Activated T-cell treated with anti-CD3 and anti-CD28 coated beads, Interleukin-2, amount 50 U/mL, for 72 hours (primary cell): Measurements from ENCODE around the gene IMMP1L. TPM values are rescaled to one million over a fixed set of nuclear protein-coding genes. Genes with fewer than 3 reads are reported as not detected.
A peak's percentile ranks its signal among the peaks of the same experiment; 100 is the strongest.
"Not testable (repeated sequence)": the region's sequence is repeated elsewhere in the genome, so short reads cannot be mapped to it uniquely, and the experiment has no call there.

Experiments used
- ATAC-seq, 2 donors: fragments of 150-1000 bp; cut with Tn5 transposase; replicated peaks in 1 of 2; 2 replicates each; pipeline ENCODE4 v1.10.0; 2021; ENCODE audit warnings: moderate library complexity in 2 of 2, mild to moderate bottlenecking in 1 of 2
- DNase-seq, 2 donors: peaks; one replicate each; pipeline ENCODE4 v3.0.0; 2021 to 2022; ENCODE audit warnings: mixed read lengths in 1 of 2
- H3K27ac Mint-ChIP-seq: one replicate; pipeline ENCODE4 v1.8.0; 2022; ENCODE audit warnings: mild to moderate bottlenecking, moderate library complexity, mixed read lengths
- H3K27me3 Mint-ChIP-seq: one replicate; pipeline ENCODE4 v1.8.0; 2022; ENCODE audit warnings: low read depth, mixed read lengths
- H3K36me3 Mint-ChIP-seq, 2 donors: one replicate each; pipeline ENCODE4 v1.8.0; 2022; ENCODE audit warnings: mixed read lengths in 2 of 2, mild to moderate bottlenecking in 1 of 2; ENCODE audit not compliant: insufficient read depth in 2 of 2
- H3K4me1 Mint-ChIP-seq: one replicate; pipeline ENCODE4 v1.8.0; 2022; ENCODE audit warnings: low read depth, mixed read lengths
- H3K4me3 Mint-ChIP-seq, 2 donors: one replicate each; pipeline ENCODE4 v1.8.0; 2022; ENCODE audit warnings: mild to moderate bottlenecking in 2 of 2, mixed read lengths in 2 of 2, moderate library complexity in 2 of 2
- H3K9me3 Mint-ChIP-seq, 2 donors: one replicate each; pipeline ENCODE4 v1.8.0; 2022; ENCODE audit warnings: mixed read lengths in 2 of 2
- total RNA-seq, 2 donors: library from RNA; stranded (reverse); gene quantifications; one replicate each; pipeline ENCODE4 v1.2.3, GENCODE V29; 2022

IMMP1L gene
- total RNA-seq, 2 donors from 2014 or later, result 27.0 to 33.3 TPM

DNA sequence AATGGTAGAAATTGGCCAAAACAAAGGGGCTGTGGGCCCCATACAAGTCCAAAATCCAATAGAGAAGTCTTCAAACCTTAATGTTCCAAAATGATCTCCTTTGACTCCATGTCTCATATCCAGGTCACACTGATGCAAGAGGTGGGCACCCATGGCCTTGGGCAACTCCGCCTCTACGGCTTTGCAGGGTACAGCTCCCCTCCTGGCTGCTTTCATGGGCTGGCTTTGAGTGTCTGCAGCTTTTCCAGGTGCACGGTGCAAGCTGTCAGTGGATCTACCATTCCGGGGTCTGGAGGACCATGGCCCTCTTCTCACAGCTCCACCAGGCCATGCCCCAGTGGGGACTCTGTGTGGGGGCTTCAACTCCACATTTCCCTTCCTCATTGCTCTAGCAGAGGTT is 15.7 kb downstream of the IMMP1L start:
- H3K27ac Mint-ChIP-seq, H3K27me3 Mint-ChIP-seq, H3K4me3 Mint-ChIP-seq, H3K9me3 Mint-ChIP-seq, ATAC-seq, DNase-seq: not testable (repeated sequence)
- peaks cover 17 to 29% of the 10 kb centered on the region in 2 donors for H3K36me3 Mint-ChIP-seq
- H3K4me1 Mint-ChIP-seq, result peaks cover 19% of the 10 kb centered on the region

DNA sequence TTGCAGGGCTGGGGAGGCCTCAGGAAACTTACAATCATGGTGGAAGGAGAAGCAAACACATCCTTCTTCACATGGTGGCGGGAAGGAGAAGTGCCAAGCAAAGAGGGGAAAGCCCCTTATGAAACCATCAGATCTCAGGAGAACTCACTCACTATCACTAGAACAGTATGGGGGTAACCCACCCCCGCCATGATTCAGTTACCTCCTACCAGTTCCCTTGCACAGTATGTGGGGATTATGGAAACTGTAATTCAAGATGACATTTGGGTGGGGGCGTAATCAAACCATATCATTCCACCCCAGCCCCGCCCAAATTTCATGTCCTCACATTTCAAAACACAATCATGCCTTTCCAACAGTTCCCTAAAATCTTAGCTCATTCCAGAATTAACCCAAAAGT is 16.2 kb downstream of the IMMP1L start:
- no peak for ATAC-seq
- Mint-ChIP-seq H3K27ac (no peak overlapping the region), H3K4me1 (peaks cover 19% of the 10 kb centered on the region), H3K9me3 (peaks cover 4 to 6% of the 10 kb centered on the region in 2 donors), H3K36me3 (peaks cover 17 to 29% of the 10 kb centered on the region in 2 donors), H3K4me3 (no peak overlapping the region), H3K27me3 (no peaks in the 10 kb centered on the region)
- no peak for DNase-seq

DNA sequence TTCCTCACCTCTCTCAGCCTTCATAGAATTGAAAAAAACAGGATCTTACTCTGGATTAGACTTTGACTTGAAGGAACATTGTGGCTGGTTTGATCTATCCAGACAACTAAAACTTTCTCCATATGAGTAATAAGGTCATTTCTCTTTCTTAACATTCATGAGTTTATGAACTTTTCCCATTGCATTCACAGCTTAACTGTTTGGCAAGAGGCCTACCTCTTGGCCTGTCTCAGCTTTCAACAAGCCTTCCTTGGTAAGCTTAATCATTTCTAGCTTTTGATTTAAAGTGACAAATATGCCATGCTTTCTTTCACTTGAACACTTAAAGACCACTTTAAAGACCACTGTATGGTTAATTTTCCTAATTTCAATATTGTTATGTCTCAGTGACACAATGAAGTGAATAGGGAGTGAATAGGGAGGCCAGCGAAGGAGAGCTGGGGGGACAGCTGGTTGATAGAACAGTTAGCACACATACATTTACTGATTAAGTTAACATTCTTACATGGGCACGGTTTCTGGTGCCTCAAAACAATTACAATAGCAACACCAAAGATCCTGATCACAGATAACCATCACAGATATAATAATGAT is 17.0 kb downstream of the IMMP1L start:
- Mint-ChIP-seq H3K27ac (peak overlapping the region; percentile 1), H3K4me1 (peaks cover 19% of the 10 kb centered on the region), H3K9me3 (peaks cover 4 to 6% of the 10 kb centered on the region in 2 donors), H3K27me3 (no peaks in the 10 kb centered on the region), H3K36me3 (peaks cover 17 to 29% of the 10 kb centered on the region in 2 donors), H3K4me3 (no peak overlapping the region)
- no peak for DNase-seq
- no peak for ATAC-seq

DNA sequence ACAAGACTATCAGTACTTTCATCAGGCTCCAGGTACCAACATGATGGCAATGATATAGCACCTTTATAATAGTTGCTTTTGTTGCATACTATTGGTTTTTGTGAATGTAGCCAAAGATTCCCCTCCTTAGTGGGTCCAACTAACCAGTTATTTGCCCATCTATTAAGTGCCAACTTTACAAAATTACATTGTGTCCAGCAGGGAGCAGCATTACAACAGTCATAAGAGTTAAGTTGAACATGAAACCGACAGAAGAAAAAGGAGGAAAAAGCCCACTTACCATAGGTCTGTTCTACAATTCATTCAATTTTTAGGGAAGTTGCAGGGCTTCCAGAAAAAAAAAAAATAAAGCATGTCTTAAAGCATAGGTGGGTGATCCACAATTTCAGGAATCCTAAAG is 21.6 kb downstream of the IMMP1L start:
- Mint-ChIP-seq H3K36me3 (peaks cover 2 to 3% of the 10 kb centered on the region in 2 donors), H3K27ac (no peak overlapping the region), H3K9me3 (no peaks in the 10 kb centered on the region), H3K4me3 (no peak overlapping the region), H3K27me3 (no peaks in the 10 kb centered on the region), H3K4me1 (peaks cover 15% of the 10 kb centered on the region)
- no peak for ATAC-seq
- DNase-seq, result no peak

DNA sequence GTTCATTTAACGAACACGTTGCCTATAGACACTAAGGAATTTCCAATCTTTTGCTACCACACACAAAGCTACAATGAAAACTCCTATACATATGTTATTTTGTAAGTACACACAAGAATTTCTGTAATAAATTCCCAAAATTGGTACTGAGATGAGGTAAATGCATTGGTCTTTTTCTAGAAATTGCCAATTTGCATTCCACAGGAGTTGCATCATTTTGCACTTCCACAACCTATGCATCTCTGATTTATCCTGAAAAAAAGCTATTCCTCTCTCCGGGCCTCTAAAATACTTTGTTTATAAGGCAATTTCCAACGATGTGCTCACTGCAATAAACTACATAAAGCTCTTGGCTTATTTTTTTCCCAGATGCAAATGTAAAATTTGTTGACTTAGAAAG is 24.9 kb downstream of the IMMP1L start:
- Mint-ChIP-seq H3K27ac (no peak overlapping the region), H3K27me3 (no peaks in the 10 kb centered on the region), H3K9me3 (no peaks in the 10 kb centered on the region), H3K36me3 (no peaks in the 10 kb centered on the region), H3K4me1 (peaks cover 5% of the 10 kb centered on the region), H3K4me3 (no peak overlapping the region)
- ATAC-seq (no peak), DNase-seq (no peak)

DNA sequence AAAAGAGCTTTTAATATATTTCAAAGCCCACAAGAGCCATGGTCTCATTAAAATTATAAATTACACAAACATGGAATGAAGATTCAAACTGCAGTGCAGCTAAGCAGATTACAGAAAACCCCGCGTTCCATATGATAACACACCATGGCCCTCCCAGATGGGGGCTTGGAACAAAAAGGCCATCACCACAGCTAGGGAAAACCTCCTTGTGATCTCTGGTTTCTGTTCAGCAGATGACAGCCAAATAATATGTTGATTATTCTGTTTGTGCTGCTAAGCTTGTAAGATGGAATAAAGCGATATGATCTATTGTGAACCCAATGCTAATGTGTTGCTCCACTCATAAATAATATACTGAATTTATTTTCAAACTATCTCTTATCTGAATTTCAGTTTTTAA is 28.5 kb downstream of the IMMP1L start:
- H3K9me3 Mint-ChIP-seq, result no peaks in the 10 kb centered on the region
- no peaks in the 10 kb centered on the region for H3K36me3 Mint-ChIP-seq
- no peak overlapping the region for H3K4me3 Mint-ChIP-seq
- no peaks in the 10 kb centered on the region for H3K27me3 Mint-ChIP-seq
- H3K27ac Mint-ChIP-seq, result no peak overlapping the region
- DNase-seq, result no peak
- H3K4me1 Mint-ChIP-seq, result peaks cover 5% of the 10 kb centered on the region
- no peak for ATAC-seq

DNA sequence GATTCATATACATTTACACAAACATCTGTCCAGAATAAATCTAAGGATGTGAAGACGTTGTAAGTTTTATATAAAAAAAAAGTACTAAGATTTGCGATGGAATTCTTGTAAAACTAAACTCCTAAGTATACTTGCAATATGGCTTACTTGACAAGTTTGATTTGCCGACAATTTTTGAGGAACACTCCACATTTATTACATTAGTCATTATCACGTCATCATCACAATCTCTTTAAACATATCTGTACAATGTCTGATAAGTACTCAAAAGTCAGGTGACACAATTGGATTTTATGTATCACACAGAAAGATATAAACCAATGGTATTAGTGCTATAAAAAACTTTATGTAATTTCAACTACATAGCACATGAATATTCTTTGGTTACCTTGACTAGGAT is 30.4 kb downstream of the IMMP1L start:
- ATAC-seq (no peak), DNase-seq (no peak)
- no peaks in the 10 kb centered on the region for H3K27me3 Mint-ChIP-seq
- H3K27ac Mint-ChIP-seq, result no peak overlapping the region
- no peaks in the 10 kb centered on the region for H3K9me3 Mint-ChIP-seq
- no peaks in the 10 kb centered on the region for H3K36me3 Mint-ChIP-seq
- H3K4me3 Mint-ChIP-seq, result no peak overlapping the region
- H3K4me1 Mint-ChIP-seq, result peaks cover 5% of the 10 kb centered on the region

DNA sequence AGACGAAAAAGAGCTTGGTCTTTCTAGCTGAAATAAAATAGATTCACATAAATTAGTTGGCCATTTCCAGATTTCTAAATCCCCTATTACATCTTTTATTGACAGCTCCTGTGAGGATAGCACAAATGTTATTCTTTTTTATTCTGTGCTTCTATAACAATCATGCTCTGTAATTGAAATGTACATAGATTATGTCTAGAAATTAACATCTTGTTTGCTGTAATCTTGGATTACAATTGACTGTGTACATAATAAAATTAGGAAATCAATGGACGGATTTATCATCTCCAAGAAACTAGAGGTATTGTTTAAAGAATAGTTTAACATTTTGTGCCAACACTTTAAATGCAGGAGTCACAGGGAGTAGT is 31.2 kb downstream of the IMMP1L start:
- ATAC-seq, result no peak
- Mint-ChIP-seq H3K36me3 (no peaks in the 10 kb centered on the region), H3K27me3 (no peaks in the 10 kb centered on the region), H3K4me3 (no peak overlapping the region), H3K9me3 (no peaks in the 10 kb centered on the region), H3K27ac (no peak overlapping the region), H3K4me1 (peaks cover 5% of the 10 kb centered on the region)
- no peak for DNase-seq

DNA sequence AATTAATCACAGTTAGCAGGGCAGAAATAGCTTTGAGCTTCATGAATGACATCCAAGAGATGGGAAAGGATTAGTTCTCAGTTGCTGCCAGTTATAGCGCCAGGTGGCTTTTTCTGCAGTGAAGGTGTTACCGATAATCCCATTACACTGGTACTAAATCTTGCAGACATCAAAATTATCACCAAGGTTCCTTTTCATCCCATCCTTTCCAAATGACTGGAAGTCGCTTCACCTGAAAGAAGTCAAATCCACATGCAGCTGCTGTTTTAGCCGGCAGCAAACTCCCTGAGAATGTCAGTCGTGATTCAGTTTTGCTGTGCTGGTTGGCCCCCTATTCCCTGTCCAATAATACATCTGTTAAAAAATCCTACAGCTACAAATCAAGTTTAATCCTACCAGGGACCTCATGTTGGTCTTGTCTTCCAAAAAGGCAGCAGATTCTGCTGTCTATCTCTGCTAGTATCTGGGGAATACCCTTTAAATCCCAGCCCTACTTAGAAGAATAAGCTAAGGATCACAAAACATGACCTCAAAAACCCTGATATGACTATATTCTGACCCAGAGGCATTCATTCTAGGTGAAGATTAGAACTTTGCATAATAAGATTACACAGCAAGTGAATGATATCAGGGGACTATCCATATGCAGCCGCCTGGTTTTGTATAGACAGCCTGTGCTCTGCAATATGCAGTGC is 31.7 kb downstream of the IMMP1L start:
- peaks cover 5% of the 10 kb centered on the region for H3K4me1 Mint-ChIP-seq
- ATAC-seq (peak in 1 of 2 donors; percentile 30), DNase-seq (no peak)
- no peaks in the 10 kb centered on the region for H3K36me3 Mint-ChIP-seq
- H3K9me3 Mint-ChIP-seq, result no peaks in the 10 kb centered on the region
- H3K4me3 Mint-ChIP-seq, result no peak overlapping the region
- peak overlapping the region; percentile 68 for H3K27ac Mint-ChIP-seq
- H3K27me3 Mint-ChIP-seq, result no peaks in the 10 kb centered on the region

DNA sequence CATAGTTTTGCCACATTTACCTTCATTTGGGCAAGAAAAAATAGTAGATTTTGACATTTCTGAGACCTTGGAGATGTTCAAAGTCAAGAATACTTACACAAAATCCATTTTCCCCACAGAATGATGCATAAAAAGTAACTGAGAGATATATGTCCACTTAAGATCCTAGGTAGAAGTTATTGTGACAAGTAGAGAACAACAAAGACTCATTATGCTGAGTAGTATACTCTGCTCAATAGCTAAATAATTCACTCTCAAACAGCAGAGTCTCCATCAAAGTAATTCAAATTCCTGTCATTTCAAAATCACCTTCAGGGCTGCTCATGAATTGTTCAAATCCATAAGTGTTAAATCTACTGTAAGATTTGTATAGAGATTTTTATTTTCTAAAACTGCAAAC is 35.3 kb downstream of the IMMP1L start:
- H3K27me3 Mint-ChIP-seq, result no peaks in the 10 kb centered on the region
- ATAC-seq (no peak), DNase-seq (no peak)
- no peaks in the 10 kb centered on the region for H3K9me3 Mint-ChIP-seq
- H3K36me3 Mint-ChIP-seq, result peaks cover 0 to 3% of the 10 kb centered on the region in 2 donors
- no peaks in the 10 kb centered on the region for H3K4me1 Mint-ChIP-seq
- H3K4me3 Mint-ChIP-seq, result no peak overlapping the region
- H3K27ac Mint-ChIP-seq, result no peak overlapping the region

DNA sequence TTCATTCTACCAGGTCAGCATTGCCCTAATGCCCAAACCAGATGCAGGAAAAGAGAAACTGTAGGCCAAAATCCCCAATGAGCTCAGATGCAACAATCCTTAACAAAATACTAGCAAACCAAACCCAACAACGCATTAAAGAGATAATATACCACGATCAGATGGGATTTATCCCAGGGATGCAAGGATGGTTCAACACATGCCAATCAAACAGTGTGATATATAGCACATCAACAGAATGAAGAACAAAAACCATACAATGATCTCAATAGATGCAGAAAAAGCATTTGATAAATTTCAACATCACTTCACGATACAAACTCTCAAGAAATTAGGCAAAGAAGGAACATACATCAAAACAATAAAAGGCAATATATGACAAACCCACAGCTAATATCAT is 45.0 kb downstream of the IMMP1L start:
- ATAC-seq, result no peak
- no peak overlapping the region for H3K4me3 Mint-ChIP-seq
- no peak for DNase-seq
- no peaks in the 10 kb centered on the region for H3K27me3 Mint-ChIP-seq
- peaks cover 2 to 10% of the 10 kb centered on the region in 2 donors for H3K9me3 Mint-ChIP-seq
- H3K4me1 Mint-ChIP-seq, result no peaks in the 10 kb centered on the region
- peaks cover 7 to 31% of the 10 kb centered on the region in 2 donors for H3K36me3 Mint-ChIP-seq
- no peak overlapping the region for H3K27ac Mint-ChIP-seq

DNA sequence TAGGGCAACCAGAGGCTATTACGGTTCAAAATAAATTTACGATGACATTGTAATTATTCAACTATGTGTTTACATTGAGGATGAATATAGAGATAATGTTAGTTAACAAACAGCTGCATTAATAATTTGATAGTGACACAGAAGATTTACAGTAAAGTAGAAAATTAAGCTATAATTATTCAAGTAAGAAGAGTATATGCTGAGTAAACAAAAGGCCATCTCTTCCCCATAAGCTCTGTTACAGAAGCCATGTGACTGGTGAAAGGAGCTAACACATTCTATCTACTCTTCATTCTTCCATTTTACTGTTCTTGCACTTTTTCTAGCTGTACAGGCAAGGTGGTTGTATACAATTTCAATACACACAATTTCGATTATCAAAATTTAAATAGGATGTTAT is 54.2 kb downstream of the IMMP1L start:
- Mint-ChIP-seq H3K9me3 (no peaks in the 10 kb centered on the region), H3K27me3 (no peaks in the 10 kb centered on the region), H3K27ac (no peak overlapping the region), H3K4me3 (no peak overlapping the region), H3K36me3 (peaks cover 0 to 17% of the 10 kb centered on the region in 2 donors), H3K4me1 (no peaks in the 10 kb centered on the region)
- DNase-seq (no peak), ATAC-seq (no peak)

DNA sequence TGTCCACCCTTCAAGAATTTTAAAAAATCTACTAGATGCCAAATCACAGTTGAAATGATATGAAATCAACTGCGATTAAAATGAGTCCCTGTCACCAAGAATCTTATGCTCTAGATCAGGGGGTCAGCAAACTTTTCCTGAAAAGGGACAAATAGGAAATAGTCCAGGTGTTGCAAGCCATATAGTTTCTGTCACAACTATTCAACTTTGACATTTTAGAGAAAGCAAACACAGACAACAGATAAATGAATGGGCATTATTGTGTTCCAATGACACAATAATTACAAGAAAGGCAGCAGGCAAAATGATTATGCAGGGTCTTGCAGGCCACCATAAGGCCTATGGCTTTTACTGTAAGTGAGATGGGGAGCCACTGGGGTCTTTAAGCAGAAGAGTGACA is 58.6 kb downstream of the IMMP1L start:
- Mint-ChIP-seq H3K4me1 (no peaks in the 10 kb centered on the region), H3K27ac (no peak overlapping the region)

DNA sequence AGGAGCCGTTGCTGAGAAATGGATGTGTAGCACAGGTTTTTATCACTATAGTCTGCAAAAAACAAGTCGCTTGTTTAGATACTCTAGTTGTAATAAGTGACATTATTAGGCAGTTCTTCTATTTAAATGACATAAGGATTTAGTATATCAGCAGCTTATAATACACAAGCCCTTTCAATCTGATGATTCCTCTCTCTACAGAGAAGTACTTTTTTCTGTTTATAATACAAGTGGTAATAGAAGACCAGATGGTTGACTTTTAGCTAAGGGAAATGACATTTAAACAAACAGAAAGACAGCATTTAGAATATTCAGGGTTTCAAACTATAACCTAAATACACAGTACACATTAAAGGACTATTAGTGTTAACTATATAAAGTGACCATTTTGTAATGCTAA is 60.4 kb downstream of the IMMP1L start:
- no peak for DNase-seq
- Mint-ChIP-seq H3K27ac (no peak overlapping the region), H3K27me3 (no peaks in the 10 kb centered on the region), H3K9me3 (peaks cover 0 to 3% of the 10 kb centered on the region in 2 donors), H3K4me1 (peaks cover under 1% of the 10 kb centered on the region), H3K36me3 (peaks cover 2 to 24% of the 10 kb centered on the region in 2 donors), H3K4me3 (no peak overlapping the region)
- ATAC-seq, result no peak

More for the DNA sequence above, 58.6 kb downstream of the IMMP1L start:
- ATAC-seq (no peak), DNase-seq (no peak)
- H3K9me3 Mint-ChIP-seq, result peaks cover 0 to 3% of the 10 kb centered on the region in 2 donors
- peaks cover 2 to 22% of the 10 kb centered on the region in 2 donors for H3K36me3 Mint-ChIP-seq
- no peak overlapping the region for H3K4me3 Mint-ChIP-seq
- no peaks in the 10 kb centered on the region for H3K27me3 Mint-ChIP-seq
